HG03342 (cell line): ENCODE data around the gene FABP6.
A peak's percentile ranks its signal among the peaks of the same experiment; 100 is the strongest.

Experiments
- ATAC-seq: cut with Tn5 transposase; IDR thresholded peaks from one replicate; pipeline ENCODE4 v1.9.1; 2021; ENCODE audit warnings: mild to moderate bottlenecking, moderate library complexity; ENCODE audit not compliant: unreplicated experiment

Gene FABP6

DNA sequence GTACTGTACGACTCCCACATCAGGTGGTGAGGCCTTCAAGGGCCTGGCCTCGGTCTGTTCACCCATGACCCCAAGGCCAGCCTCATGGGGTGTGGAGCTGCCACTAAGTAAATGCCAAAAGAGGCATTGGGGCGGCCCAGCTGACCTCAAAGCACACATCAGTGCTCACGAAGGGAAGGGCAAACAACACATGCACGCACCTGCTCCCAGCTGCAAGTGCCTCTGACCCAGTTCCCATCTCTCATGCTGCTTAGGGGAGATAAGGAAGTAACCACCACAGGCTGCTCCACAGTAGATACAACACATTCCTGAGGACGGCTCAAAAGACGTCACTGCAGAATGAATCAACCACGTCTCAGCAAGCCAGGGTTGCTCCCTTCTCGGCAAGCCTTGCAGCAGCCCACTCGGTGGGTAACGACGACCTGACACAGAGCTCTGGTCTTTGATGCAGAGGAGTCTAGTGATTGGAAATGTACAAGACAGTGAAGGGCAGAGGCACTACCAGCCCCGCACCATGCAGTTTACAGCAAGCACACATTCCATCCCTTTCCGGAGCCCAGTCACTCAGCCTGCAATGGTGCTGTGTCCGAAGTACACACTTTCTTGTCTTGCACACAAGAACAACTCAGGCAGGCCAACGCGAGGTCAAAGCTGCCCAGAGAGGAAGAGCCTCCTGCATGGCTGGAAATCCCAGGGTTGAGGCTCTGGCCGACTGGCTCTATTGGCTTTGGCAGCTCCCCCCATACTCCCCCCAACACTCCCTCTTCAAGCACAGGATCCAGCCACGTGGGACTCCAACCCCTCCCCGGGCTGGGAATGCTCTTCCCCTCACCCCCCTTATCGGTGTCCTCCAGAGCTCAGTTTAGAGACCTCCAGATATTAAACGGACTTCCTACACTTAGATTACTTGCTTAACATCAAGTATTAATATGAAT, 31.8 kb downstream of the FABP6 start:
- peak; percentile 58 for ATAC-seq

DNA sequence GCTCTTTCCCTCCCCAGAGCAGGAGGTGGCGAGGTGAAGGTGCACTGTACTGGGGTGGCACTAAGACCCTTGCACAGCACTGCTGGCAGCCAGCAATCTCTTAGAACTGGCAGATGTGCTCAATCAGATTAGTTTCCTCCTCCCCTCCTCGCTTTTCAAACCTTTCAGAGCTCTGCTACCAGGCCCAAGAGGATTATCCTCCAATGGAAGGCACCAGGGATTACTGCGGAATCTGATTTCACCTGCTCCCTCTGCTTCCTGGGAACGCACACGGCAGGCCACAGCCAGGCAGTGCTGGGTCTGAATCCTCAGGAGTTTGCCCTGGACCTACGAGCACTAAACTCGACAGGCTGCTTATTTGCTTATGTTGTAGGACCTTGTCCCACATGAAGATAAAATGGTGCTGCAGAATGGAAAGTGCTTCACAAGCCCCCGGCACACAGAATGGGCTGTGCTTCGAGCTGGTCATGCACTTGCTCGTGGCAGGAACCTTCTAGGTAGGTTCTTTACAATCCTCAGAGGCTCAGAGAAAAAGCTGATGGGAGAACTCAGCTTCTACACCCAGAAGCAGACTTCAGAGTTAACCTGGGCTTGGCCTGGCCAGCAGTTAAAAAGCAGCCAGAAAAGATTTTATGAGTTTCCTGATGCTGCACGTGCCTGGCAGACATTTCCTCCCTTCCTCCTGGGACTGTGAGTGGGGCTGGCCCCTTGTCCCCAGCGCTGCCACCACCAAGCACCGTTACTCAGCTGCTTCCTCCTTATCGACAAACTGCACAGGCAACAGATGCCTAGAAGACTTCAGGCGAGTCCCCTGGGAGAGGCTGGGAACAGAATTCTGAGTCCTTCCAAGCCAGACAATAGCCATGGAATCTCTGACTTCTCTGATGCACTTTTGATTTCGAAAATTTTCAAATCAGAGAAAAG, 33.1 kb downstream of the FABP6 start:
- no peak for ATAC-seq

DNA sequence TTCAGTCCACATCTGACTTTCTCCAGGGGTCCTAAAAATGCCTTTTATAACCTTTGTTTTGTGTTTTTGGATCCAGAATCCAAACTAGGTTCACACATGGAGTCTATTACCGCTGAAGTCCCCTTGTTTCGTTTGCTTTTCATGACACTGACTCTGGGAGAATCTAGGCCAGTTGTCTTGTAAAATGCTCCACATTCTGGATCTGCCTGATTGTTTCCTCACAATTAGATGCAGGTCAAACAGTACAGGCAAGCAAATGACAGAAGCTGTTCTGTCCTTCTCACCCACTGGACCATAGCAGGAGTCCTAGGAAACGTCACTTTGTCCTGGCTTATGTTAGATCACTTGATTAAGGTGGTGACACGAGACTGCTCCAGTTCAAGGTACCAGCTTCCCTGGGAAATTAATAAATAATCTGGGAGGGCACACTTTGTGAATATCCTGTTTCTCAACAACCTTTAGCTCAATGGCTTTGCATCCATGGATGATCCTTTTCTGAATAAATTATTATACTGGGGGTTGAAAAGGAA, 34.1 kb downstream of the FABP6 start:
- no peak for ATAC-seq

- no peak for ATAC-seq
Measured at GRCh38 chr5:160266044-160266443, 36.7 kb downstream of the FABP6 start.

- no peak for ATAC-seq
Measured at GRCh38 chr5:160266752-160267345, 37.5 kb downstream of the FABP6 start.

GRCh38 chr5:160268121-160268520, 38.8 kb downstream of the FABP6 start:
- no peak for ATAC-seq

DNA sequence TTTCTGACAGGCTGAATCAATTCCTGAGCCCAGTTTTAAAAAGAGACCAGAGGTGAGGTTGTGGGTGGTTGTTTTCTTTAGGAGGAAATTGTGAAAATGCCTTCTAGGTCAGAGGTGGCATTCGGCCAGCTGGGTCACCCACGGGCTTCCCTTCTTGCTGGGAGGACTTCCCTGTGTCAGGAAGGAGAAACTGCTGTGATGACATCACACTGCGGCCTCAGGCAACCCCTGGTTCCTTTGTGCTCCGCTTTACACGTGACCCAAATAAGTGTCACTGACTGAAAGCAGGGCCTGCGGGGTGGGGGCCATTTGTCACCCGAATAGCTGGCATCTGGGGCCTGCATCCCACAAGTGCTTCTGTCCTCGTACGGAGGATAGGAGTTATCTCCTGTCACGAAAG, 39.7 kb downstream of the FABP6 start:
- ATAC-seq: no peak

GRCh38 chr5:160270704-160271103, 41.4 kb downstream of the FABP6 start:
- no peak for ATAC-seq

GRCh38 chr5:160271396-160271795, 42.1 kb downstream of the FABP6 start:
- peak; percentile 58 for ATAC-seq

DNA sequence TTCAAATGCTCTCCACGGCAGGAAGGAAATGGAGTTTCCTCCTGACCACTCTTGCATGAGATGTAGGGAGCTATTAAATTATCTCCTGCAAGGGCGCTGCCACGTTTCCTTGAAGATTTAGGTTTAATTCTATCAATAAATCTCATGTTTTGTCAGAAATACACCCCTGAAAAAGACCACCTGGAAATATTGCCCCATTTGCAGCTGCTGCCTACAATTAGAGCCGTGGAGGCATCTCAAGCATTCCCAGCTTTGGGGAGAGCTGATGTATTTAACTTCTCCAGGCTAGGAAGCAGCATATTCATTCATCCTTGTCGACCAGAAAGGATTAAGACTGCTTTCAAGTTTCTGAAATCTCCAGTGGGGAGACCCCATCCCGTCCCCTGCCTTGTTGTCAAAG, 42.5 kb downstream of the FABP6 start:
- ATAC-seq: no peak

DNA sequence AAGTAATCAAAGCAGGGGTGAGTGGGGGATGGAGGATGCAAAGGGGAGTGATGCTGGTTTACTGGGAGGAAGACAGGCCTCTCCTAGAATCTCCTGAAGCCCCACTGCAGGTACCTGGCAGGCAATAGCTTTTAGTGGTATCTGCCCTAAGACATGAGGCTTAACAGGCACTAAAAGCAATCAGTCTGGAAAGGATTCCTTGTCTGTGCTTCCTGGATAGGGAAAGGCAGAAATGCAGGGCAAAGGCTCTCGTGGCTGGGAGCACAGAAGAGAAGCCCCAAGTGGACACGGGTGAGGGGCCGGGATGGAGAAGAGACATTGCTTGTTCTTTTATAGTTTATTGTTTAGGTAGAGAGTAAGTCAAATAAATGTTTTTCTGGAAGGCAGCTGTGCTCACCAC, 43.0 kb downstream of the FABP6 start:
- ATAC-seq: no peak

- no peak for ATAC-seq
Measured at GRCh38 chr5:160272889-160273288, 43.6 kb downstream of the FABP6 start.

GRCh38 chr5:160274483-160274931, 45.2 kb downstream of the FABP6 start:
- ATAC-seq: no peak

DNA sequence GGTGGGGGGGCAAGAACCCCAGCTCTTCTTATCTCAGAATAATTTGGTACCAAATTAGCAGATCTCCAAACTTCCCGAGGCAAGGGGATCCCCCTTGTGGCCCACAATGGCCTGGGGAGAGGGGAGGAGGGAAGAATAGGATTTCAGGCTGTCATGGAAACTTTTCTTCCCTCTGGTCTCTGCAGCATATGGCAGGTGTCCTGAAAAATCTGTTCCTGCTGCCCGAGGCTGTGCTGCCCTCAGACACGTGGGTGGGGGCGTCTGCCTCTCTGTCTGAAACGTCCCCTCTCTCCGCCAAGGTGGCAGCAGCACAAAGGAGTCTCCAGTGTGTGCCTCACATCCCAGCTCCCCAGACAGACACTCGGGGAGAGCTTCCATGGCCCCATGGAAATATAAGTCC, 49.0 kb downstream of the FABP6 start:
- no peak for ATAC-seq

GRCh38 chr5:160280384-160281095, 51.2 kb downstream of the FABP6 start:
- no peak for ATAC-seq

- ATAC-seq: no peak
Measured at GRCh38 chr5:160281275-160281674, 52.0 kb downstream of the FABP6 start.

DNA sequence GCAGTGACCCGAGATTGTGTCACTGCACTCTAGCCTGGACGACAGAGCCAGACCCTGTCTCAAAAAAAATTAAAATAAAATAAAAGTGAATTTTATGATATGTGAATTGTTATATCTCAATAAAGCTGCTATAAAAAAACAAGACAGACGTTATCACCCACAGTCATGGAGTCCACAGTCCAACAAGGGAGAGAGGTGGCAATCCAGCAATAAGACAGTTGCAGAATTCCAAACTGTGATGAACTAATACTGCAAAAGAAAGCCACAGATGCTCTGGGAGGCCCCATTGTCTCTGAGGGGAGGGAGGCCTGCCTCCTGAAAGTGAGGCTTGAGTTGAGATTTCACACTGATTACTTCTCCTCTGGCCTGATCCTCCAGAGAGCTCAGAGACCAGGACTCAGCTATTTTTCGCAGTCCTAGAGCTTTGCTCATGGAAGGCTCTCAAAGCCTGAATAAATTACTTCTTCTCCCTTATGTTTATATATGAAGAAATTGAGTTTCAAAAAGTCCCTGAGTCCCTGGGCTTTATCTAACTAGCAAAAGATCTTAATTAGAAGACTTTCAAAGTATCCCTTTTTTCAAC, 55.1 kb downstream of the FABP6 start:
- no peak for ATAC-seq

DNA sequence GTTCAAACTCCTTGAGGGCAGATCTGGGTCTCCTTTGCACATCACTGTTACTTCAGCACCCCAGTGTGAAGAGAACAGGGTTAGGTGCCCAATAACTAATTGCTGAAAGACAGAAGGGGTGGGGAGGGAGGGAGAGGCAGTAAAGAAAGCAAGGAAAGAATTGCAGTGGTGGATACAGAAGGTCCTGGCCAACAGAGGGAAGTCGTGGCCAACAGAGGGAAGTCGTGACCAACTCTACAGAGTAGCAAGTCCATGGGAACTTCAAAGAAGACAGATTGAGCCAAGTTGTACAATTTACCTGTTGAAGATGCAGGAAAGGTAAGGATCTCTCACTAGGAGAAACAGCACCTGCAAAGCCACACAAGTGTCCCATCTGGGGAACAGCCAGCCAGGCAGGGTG, 56.0 kb downstream of the FABP6 start:
- ATAC-seq: no peak

- ATAC-seq: no peak
Measured at GRCh38 chr5:160286947-160287346, 57.6 kb downstream of the FABP6 start.
